Measurements from ENCODE around the gene ADGRL1. TPM values are rescaled to one million over a fixed set of nuclear protein-coding genes. Genes with fewer than 3 reads are reported as not detected.
"Not testable (repeated sequence)": the region's sequence is repeated elsewhere in the genome, so short reads cannot be mapped to it uniquely, and the experiment has no call there.

Gene ADGRL1
- total RNA-seq, 4 donors from 2014 or later, result 20.8 to 55.1 (median 32.6) TPM

DNA sequence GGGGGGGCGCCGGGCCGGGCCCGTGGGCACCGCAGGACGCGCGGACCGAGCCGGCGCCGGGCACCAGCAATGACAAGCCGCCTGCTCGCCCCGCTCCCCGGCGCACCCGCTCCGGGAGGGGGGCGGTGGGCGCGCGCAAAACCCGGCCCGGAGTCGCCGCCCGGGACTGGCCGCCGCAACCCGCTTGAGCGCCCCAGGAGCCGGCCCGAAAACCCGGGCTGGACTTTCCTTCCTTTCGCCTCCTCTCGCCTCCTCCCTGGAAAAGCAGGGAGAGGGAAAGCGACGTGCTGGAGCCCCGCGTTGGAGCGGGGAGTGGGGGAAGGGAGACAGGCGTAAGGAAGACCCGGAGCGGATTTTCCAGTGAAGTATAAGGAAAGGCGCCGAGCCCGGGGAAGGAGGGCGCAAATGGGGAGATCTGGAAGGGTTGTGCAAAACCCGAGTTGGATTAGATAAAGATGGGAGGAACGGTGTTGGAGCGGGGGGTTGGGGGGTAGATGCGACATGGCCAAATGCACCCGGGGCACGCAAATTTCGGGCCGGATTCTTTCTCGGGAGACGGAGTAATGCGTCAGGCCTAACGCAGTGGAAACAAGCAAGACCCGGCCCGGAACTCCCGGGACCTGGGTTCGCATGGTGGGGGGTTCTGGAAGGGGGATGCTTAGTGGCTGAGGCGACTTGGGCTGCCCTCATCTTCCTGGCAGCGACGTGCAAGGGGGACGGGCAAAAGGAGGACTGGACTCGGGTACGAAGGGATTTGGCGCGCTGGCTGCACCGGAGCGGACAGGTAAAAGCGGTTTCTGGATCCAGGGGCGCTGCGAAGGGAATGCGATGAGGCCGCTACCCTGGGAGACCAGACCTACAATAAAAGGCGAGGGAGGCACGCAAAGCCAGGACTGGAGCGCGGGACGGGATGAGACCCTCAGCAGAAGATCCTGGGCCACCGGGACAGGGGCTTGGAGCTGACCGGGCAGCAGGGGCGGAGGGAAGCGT lies 1.1 kb upstream of the ADGRL1 start:
- DNase-seq (ENCODE audit: extremely low spot score), result peak; percentile 96
- H3K9me3 ChIP-seq; H3K36me3 ChIP-seq; intact Hi-C loops (cut with DNase I): not testable (repeated sequence)
- Histone ChIP-seq H3K27me3 (peaks cover 0 to 16% (median 2%) of the 10 kb centered on the region in 4 donors), H3K27ac (replicated peaks in 1 of 4) (peak overlapping the region; percentile 75 to 85 (median 81)), H3K4me1 (peaks cover 16 to 58% (median 43%) of the 10 kb centered on the region in 4 donors), H3K4me3 (peak overlapping the region; percentile 73 to 87 (median 78))
- WGBS, result under 1% methylated on average over 61 of the region's 89 CpGs
- TF ChIP-seq POLR2A (IDR thresholded peaks at IDR 0.05; ENCODE audit: low read depth), result peak; percentile 62
- TF ChIP-seq, protein P1, sequence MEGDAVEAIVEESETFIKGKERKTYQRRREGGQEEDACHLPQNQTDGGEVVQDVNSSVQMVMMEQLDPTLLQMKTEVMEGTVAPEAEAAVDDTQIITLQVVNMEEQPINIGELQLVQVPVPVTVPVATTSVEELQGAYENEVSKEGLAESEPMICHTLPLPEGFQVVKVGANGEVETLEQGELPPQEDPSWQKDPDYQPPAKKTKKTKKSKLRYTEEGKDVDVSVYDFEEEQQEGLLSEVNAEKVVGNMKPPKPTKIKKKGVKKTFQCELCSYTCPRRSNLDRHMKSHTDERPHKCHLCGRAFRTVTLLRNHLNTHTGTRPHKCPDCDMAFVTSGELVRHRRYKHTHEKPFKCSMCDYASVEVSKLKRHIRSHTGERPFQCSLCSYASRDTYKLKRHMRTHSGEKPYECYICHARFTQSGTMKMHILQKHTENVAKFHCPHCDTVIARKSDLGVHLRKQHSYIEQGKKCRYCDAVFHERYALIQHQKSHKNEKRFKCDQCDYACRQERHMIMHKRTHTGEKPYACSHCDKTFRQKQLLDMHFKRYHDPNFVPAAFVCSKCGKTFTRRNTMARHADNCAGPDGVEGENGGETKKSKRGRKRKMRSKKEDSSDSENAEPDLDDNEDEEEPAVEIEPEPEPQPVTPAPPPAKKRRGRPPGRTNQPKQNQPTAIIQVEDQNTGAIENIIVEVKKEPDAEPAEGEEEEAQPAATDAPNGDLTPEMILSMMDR (IDR thresholded peaks at IDR 0.05), result peak in 1 of 3 experiments; percentile 31
- TF ChIP-seq POLR2AphosphoS5 (IDR thresholded peaks at IDR 0.05), result peak; percentile 51 to 56

DNA sequence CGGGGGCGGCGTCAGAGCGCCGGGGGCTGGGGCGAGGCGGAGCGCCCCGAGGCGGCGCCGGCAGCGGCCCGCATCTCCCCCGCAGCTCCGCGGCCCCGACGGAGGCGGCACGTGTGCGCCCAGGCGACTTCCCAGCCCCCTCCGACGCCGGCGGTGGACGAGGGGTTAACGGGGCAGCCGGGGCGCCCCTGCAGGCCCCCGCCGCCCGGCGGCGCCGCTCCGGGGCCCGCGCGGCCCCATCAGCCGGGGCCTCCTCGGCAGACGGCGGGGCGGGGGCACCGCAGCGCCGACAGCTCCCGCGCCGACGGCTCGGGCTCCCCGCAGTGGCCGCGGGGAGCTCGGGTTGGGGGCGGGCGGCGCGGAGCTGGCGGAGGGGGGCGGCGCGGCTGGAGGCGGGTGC lies 339 bp upstream of the ADGRL1 start:
- H3K4me3 ChIP-seq, result peak overlapping the region; percentile 73 to 87 (median 78)
- peak overlapping the region in 3 of 4 donors; percentile 42 to 75 (median 71) for H3K27ac ChIP-seq (replicated peaks in 1 of 4)
- intact Hi-C loops (cut with DNase I); H3K36me3 ChIP-seq; H3K9me3 ChIP-seq; DNase-seq (ENCODE audit: extremely low spot score): not testable (repeated sequence)
- peaks cover 16 to 65% (median 44%) of the 10 kb centered on the region in 4 donors for H3K4me1 ChIP-seq
- H3K27me3 ChIP-seq, result peaks cover 0 to 16% (median 2%) of the 10 kb centered on the region in 4 donors
- WGBS, result under 1% methylated on average over 19 of the region's 67 CpGs

DNA sequence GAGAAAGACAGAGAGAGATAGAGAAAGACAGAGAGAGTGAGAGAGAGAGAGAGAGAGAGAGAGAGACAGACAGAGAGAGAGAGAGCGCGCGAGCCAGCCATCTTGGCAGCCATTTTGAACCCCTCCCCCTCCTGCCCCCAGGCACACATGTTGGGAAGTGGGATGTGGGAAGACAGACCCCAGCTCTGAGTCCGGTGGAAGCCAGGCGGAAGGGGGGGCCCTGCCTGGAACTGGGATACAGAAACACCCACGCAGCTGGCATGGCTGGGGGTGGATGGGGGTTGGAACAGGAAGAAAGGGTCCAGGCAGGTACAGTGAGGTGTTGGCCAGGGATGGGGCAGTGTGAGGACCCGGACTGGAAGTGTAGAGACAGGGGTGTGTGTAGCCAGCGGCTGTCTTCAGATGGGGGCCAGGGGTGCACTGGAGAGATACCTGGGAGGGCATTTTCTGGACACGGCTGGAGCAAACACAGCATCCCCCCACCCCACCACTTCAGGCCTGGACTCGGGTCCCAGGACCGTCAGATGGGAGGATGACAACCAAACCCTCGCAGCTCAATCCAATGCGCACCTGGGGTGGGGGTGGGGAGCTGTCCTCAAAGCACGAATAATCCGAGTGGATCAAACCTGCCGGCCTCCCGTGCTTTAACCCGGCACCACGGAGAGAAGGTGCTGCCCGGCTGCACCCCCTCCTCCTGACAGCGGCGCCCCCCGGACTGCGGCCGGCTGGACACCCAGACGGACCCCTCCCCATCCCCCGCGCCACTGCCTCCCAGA lies 1.1 kb downstream of the ADGRL1 start:
- not testable (repeated sequence) for H3K36me3 ChIP-seq; DNase-seq (ENCODE audit: extremely low spot score); H3K9me3 ChIP-seq
- 24% methylated on average over 12 of the region's 28 CpGs for WGBS
- H3K4me3 ChIP-seq, result peak overlapping the region; percentile 73 to 87 (median 78)
- H3K27me3 ChIP-seq, result peaks cover 0 to 12% (median 2%) of the 10 kb centered on the region in 4 donors
- intact Hi-C loops (cut with DNase I), result loop anchor here (5.0 kb wide), 1 partner anchor 58 kb away; no protein-coding TSS in a partner anchor
- H3K4me1 ChIP-seq, result peaks cover 16 to 73% (median 57%) of the 10 kb centered on the region in 4 donors
- peak overlapping the region; percentile 34 to 75 (median 65) for H3K27ac ChIP-seq (replicated peaks in 1 of 4)

DNA sequence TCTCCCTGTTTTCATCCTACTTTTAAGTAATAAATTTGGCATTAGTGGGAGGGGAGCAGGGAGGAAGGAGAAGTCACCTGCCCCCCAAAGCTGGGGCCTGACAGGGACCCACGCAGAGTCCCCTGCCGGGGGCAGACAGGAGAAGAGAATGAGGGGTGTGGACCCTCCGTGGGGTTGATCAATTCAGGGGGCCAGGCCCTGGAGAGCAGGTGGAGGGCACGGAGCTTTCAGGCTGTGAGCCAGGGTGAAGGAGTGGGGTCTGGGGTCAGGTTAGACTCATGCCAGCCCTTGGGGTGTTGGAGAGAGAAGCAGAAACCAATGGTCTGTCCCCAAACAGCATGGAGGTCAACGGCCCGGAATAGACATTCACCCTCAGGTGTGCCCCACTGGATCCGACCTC lies 1.8 kb downstream of the ADGRL1 start:
- Histone ChIP-seq H3K4me3 (peak overlapping the region in 3 of 4 donors; percentile 73 to 87 (median 81)), H3K27ac (replicated peaks in 1 of 4) (peak overlapping the region in 2 of 4 donors; percentile 71 to 75), H3K4me1 (peaks cover 16 to 69% (median 52%) of the 10 kb centered on the region in 4 donors)
- intact Hi-C loops (cut with DNase I), result loop anchor here (5.0 kb wide), 1 partner anchor 57 kb away; no protein-coding TSS in a partner anchor
- not testable (repeated sequence) for H3K36me3 ChIP-seq; DNase-seq (ENCODE audit: extremely low spot score); H3K27me3 ChIP-seq; H3K9me3 ChIP-seq
- WGBS, result 57% methylated on average over 7 of the region's 7 CpGs

DNA sequence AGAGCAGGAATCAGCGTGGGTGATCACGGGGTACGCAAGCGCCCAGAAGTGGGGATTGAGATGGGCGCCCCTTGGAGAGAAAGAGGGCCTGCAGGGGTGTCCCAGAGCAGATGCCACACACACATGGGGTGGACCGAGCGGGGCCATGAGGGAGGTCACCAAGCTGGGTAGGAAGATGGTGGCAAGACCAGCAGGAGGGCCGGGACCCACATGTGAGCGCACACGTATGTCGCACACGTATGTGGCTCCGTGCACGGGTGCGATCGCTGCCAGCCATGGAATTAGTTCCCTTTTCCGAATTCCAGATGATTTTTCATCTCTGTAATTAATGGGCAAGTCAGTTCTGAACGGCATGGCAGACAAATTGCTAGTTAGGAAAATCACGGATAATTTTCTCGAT lies 2.2 kb downstream of the ADGRL1 start:
- H3K4me1 ChIP-seq, result peaks cover 16 to 64% (median 48%) of the 10 kb centered on the region in 4 donors
- DNase-seq (ENCODE audit: extremely low spot score); H3K36me3 ChIP-seq; H3K4me3 ChIP-seq; H3K27ac ChIP-seq (replicated peaks in 1 of 4); H3K9me3 ChIP-seq; H3K27me3 ChIP-seq: not testable (repeated sequence)
- intact Hi-C loops (cut with DNase I), result loop anchor here (5.0 kb wide), 1 partner anchor 56 kb away; no protein-coding TSS in a partner anchor
- WGBS, result 72% methylated on average over 4 of the region's 20 CpGs

DNA sequence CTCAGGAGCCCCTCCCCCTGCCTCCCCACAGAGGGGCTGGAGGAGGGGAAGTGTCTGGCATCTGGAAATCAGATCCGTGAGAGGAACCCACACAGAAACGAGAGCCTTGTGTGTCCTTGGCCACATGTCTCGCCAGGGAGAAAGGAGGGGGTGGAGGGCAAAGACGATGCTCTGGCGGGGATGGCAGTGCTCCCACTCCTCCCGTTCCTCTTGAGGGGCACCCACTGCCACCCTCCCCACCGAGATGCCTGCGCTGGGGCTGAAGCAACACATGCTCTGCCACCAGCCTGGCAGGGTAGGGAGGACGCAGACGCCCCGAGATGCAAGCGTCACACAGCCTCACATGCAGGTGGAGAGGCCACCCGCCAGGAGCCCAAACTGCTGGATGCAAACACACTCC lies 2.8 kb downstream of the ADGRL1 start:
- no peak for DNase-seq (ENCODE audit: extremely low spot score)
- whole genome bisulfite sequencing, result 14% methylated on average over 7 of the region's 13 CpGs
- H3K27ac ChIP-seq (replicated peaks in 1 of 4), result no peak overlapping the region
- peaks cover 16 to 61% (median 47%) of the 10 kb centered on the region in 4 donors for H3K4me1 ChIP-seq
- no peaks in the 10 kb centered on the region for H3K36me3 ChIP-seq
- TF ChIP-seq POLR2AphosphoS5 (IDR thresholded peaks at IDR 0.05) (no peak), EP300 (IDR thresholded peaks at IDR 0.05) (no peak), POLR2A (IDR thresholded peaks at IDR 0.05; ENCODE audit: low read depth) (no peak)
- TF ChIP-seq, protein P1 (IDR thresholded peaks at IDR 0.05), result no peak
- no peak overlapping the region for H3K4me3 ChIP-seq
- intact Hi-C loops (cut with DNase I), result loop anchor here (5.0 kb wide), 1 partner anchor 56 kb away; no protein-coding TSS in a partner anchor
- no peaks in the 10 kb centered on the region for H3K9me3 ChIP-seq
- peaks cover 0 to 3% (median 0%) of the 10 kb centered on the region in 4 donors for H3K27me3 ChIP-seq

DNA sequence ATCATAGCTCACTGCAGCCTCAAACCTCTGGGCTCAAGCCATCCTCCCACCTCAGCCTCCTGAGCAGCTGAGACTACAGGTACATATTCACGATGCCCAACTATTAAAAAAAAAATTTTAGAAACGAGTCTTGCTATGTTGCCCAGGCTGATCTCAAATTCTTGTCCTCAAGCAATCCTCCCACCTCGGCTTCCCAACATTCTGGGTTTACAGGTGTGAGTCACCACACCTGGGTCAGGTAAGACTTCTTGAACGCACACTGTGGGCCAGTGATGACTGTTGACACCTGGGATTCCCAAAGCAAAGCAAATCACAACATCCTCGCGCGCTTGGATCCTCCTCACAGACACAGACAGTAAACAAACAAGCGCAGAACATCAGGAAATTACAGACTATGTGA lies 4.5 kb downstream of the ADGRL1 start:
- intact Hi-C loops (cut with DNase I), result loop anchor here (5.0 kb wide), 1 partner anchor 54 kb away; no protein-coding TSS in a partner anchor
- peaks cover 14 to 53% (median 42%) of the 10 kb centered on the region in 4 donors for H3K4me1 ChIP-seq
- WGBS, result 76% methylated on average over 8 of the region's 8 CpGs
- not testable (repeated sequence) for H3K27me3 ChIP-seq; H3K27ac ChIP-seq (replicated peaks in 1 of 4); H3K36me3 ChIP-seq; H3K4me3 ChIP-seq; H3K9me3 ChIP-seq; DNase-seq (ENCODE audit: extremely low spot score)

Measured in esophagus muscularis mucosa (tissue), 4 donors.